SK-N-SH (cell line): ENCODE results near the gene SIM1. TPM values are rescaled to one million over a fixed set of nuclear protein-coding genes. Genes with fewer than 3 reads are reported as not detected.

Source experiments
- CTCF ChIA-PET: fragments of 300-600, 350-600 bp; formaldehyde crosslinking; extraction: SDS; loops from one replicate; lab custom pipeline; 2021; lab: Yijun Ruan, JAX
- POLR2A ChIA-PET: fragments of 350-600 bp; sonication (Branson Sonifier 250); formaldehyde crosslinking; extraction: SDS; loops from one replicate; lab custom pipeline; 2020; ENCODE audit warnings: antibody characterized with exemption, inconsistent platforms; lab: Yijun Ruan, JAX
- DNase-seq: peaks from one replicate; pipeline ENCODE4 v3.0.0; 2012
- H2AFZ ChIP-seq: fragments of 200-600 bp; sonication (generic); 2 replicates; pipeline ENCODE4 v1.8.1; 2016; ENCODE audit warnings: antibody characterized with exemption, mild to moderate bottlenecking, low read depth
- H3F3A ChIP-seq: fragments of 200-600 bp; sonication (generic); replicated peaks from 2 replicates; pipeline ENCODE3; 2016; ENCODE audit warnings: antibody characterized with exemption, mild to moderate bottlenecking; ENCODE audit not compliant: insufficient read depth
- H3K27ac ChIP-seq, 2 experiments: fragments of 200-500 bp in 1 of 2; fragments of 200-600 bp in 1 of 2; sonication (Bioruptor generic) in 1 of 2; sonication (generic), shearing (Covaris generic) in 1 of 2; 2 replicates each; pipeline versions ENCODE4 v1.5.1 to v1.6.1; 2014 to 2016; ENCODE audit warnings: low read depth in 2 of 2, inconsistent platforms in 1 of 2, low read length in 1 of 2, mild to moderate bottlenecking in 1 of 2, mixed read lengths in 1 of 2
- H3K27me3 ChIP-seq: fragments of 200-600 bp; sonication (generic), shearing (Covaris generic); 2 replicates; pipeline ENCODE4 v1.6.1; 2016; ENCODE audit warnings: mixed run types; ENCODE audit not compliant: insufficient read depth
- H3K36me3 ChIP-seq, 2 experiments: fragments of 200-500 bp in 1 of 2; fragments of 200-600 bp in 1 of 2; sonication (Bioruptor generic) in 1 of 2; sonication (generic) in 1 of 2; replicated peaks in 1 of 2; 2 replicates each; pipeline versions ENCODE3 to v1.5.1; 2014 to 2016; ENCODE audit warnings: low read length in 1 of 2, mild to moderate bottlenecking in 1 of 2; ENCODE audit not compliant: insufficient read depth in 2 of 2, control insufficient read depth in 1 of 2
- H3K4me1 ChIP-seq, 2 experiments: fragments of 200-500 bp in 1 of 2; fragments of 200-600 bp in 1 of 2; sonication (Bioruptor generic) in 1 of 2; sonication (generic), shearing (Covaris generic) in 1 of 2; 2 replicates each; pipeline versions ENCODE4 v1.5.1 to v1.6.1; 2014 to 2016; ENCODE audit warnings: low read depth in 1 of 2, low read length in 1 of 2, mixed run types in 1 of 2; ENCODE audit not compliant: insufficient read depth in 2 of 2, control insufficient read depth in 1 of 2
- H3K4me2 ChIP-seq: fragments of 200-600 bp; sonication (generic), shearing (Covaris generic); 2 replicates; pipeline ENCODE4 v1.6.1; 2017; ENCODE audit warnings: mixed run types
- H3K4me3 ChIP-seq, 2 experiments: fragments of 200-500 bp in 1 of 2; fragments of 200-600 bp in 1 of 2; sonication (Bioruptor generic) in 1 of 2; sonication (generic), shearing (Covaris generic) in 1 of 2; 2 replicates each; pipeline versions ENCODE4 v1.5.1 to v1.8.1; 2014 to 2016; ENCODE audit warnings: low read depth in 2 of 2, inconsistent platforms in 1 of 2, low read length in 1 of 2, mild to moderate bottlenecking in 1 of 2, mixed read lengths in 1 of 2, moderate library complexity in 1 of 2
- H3K79me2 ChIP-seq: fragments of 200-600 bp; sonication (generic); 2 replicates; pipeline ENCODE4 v1.8.1; 2017; ENCODE audit warnings: mild to moderate bottlenecking; ENCODE audit not compliant: insufficient read depth
- H3K9ac ChIP-seq: fragments of 200-600 bp; sonication (generic); 2 replicates; pipeline ENCODE4 v1.6.1; 2017; ENCODE audit warnings: mixed run types
- H3K9me2 ChIP-seq: fragments of 200-600 bp; sonication (generic); 2 replicates; pipeline ENCODE4 v1.6.1; 2017; ENCODE audit warnings: mixed run types
- H3K9me3 ChIP-seq: fragments of 200-600 bp; sonication (generic); 2 replicates; pipeline ENCODE4 v1.6.1; 2017; ENCODE audit warnings: mixed run types, mild to moderate bottlenecking, moderate library complexity
- H4K20me1 ChIP-seq: fragments of 200-600 bp; sonication (generic); 2 replicates; pipeline ENCODE4 v1.6.1; 2017; ENCODE audit warnings: mild to moderate bottlenecking, mixed run types; ENCODE audit not compliant: insufficient read depth
- CHD2 ChIP-seq: fragments of 150-350 bp; IDR thresholded peaks from 2 replicates; pipeline ENCODE4 v1.6.1; 2018; ENCODE audit warnings: low read length; ENCODE audit not compliant: partially characterized antibody
- ELF1 ChIP-seq: IDR thresholded peaks from 2 replicates; pipeline ENCODE4 v1.4.0; 2012
- EP300 ChIP-seq, 2 experiments: IDR thresholded peaks; 2 replicates each; pipeline versions ENCODE4 v1.4.0 to v1.6.1; 2012; ENCODE audit warnings: borderline replicate concordance in 1 of 2, low read depth in 1 of 2, low read length in 1 of 2
- EZH2phosphoT487 ChIP-seq: fragments of 200-600 bp; sonication (generic); IDR thresholded peaks from 2 replicates; pipeline ENCODE4 v1.6.1; 2017; ENCODE audit warnings: low read depth, mixed run types, mild to moderate bottlenecking, antibody characterized with exemption, moderate library complexity, borderline replicate concordance
- FOXM1 ChIP-seq: IDR thresholded peaks from 2 replicates; pipeline ENCODE4 v1.4.0; 2012; ENCODE audit warnings: low read depth, mild to moderate bottlenecking
- JUND ChIP-seq: IDR thresholded peaks from 2 replicates; pipeline ENCODE4 v1.4.0; 2012
- MAX ChIP-seq: IDR thresholded peaks from 2 replicates; pipeline ENCODE4 v1.4.0; 2012; ENCODE audit warnings: low read depth
- MXI1 ChIP-seq: IDR thresholded peaks from 2 replicates; pipeline ENCODE4 v1.6.1; 2012; ENCODE audit warnings: mild to moderate bottlenecking, low read depth, low read length, improper control_type of control experiment
- NFIC ChIP-seq: IDR thresholded peaks from 2 replicates; pipeline ENCODE4 v1.4.0; 2012; ENCODE audit warnings: borderline replicate concordance
- PBX3 ChIP-seq: IDR thresholded peaks from 2 replicates; pipeline ENCODE4; 2012
- REST ChIP-seq: IDR thresholded peaks from 2 replicates; pipeline ENCODE4 v1.6.1; 2012; ENCODE audit warnings: mild to moderate bottlenecking, low read depth, low read length, moderate library complexity
- RFX5 ChIP-seq: IDR thresholded peaks from 2 replicates; pipeline ENCODE4 v1.6.1; 2012; ENCODE audit warnings: mild to moderate bottlenecking, improper control_type of control experiment, low read length
- TAF1 ChIP-seq: IDR thresholded peaks from 2 replicates; pipeline ENCODE4 v1.6.1; 2012; ENCODE audit warnings: low read depth, mild to moderate bottlenecking, low read length, moderate library complexity, borderline replicate concordance
- USF1 ChIP-seq: IDR thresholded peaks from 2 replicates; pipeline ENCODE4 v1.4.0; 2012; ENCODE audit warnings: low read depth, borderline replicate concordance
- YY1 ChIP-seq: IDR thresholded peaks from 2 replicates; pipeline ENCODE4 v1.4.0; 2012; ENCODE audit warnings: low read depth, mild to moderate bottlenecking
- WGBS: methylation state at CpG from one replicate; pipeline ENCODE4 v1.1.6; 2017; ENCODE audit warnings: low lambda C conversion rate; 5-methylcytosine and 5-hydroxymethylcytosine counted together
- polyA plus RNA-seq, 3 experiments: library from polyadenylated mRNA; depleted of rRNA; stranded (reverse); fragments of >200 nt; gene quantifications; 2 replicates each; pipeline ENCODE4 v1.2.3, GENCODE V29; 2012

SIM1 gene
- polyA plus RNA-seq, 1 of the 3 experiments (the other 2 are of a cell fraction): not detected

- CTCF ChIA-PET: interaction anchor here (0.8 kb wide), 1 partner anchor 46 kb away, joined by 3 read pairs; no protein-coding TSS in a partner anchor
- POLR2A ChIA-PET: no interaction called here
- Histone ChIP-seq H3K9ac (no peak overlapping the region), H4K20me1 (no peaks in the 10 kb centered on the region), H3K9me2 (no peaks in the 10 kb centered on the region), H3K27me3 (no peaks in the 10 kb centered on the region), H3K9me3 (no peaks in the 10 kb centered on the region), H3K4me3 (no peak overlapping the region), H3K36me3 (peaks cover 43 to 46% of the 10 kb centered on the region in 2 experiments), H3K79me2 (no peaks in the 10 kb centered on the region), H3K4me1 (peaks cover 0 to 13% of the 10 kb centered on the region in 2 experiments; a peak in 2 of 4 replicates), H2AFZ (no peak overlapping the region), H3K27ac (no peak overlapping the region), H3F3A (peaks cover 7% of the 10 kb centered on the region), H3K4me2 (no peak overlapping the region)
- no peak for DNase-seq
- WGBS: 89% methylated on average over 6 of the region's 6 CpGs
- TF ChIP-seq NFIC (0 out of 2 replicates have a peak, but pooled peaks have one; percentile 9), RFX5 (no peak), JUND (no peak), MXI1 (no peak), ELF1 (no peak), PBX3 (no peak), EZH2phosphoT487 (no peak)
Measured at GRCh38 chr6:100512203-100512862, 47.6 kb upstream of the SIM1 start.

GRCh38 chr6:100509101-100509500 lies 44.4 kb upstream of the SIM1 start:
- Histone ChIP-seq H4K20me1 (no peaks in the 10 kb centered on the region), H3K79me2 (no peaks in the 10 kb centered on the region), H3K27me3 (no peaks in the 10 kb centered on the region), H3K4me3 (no peak overlapping the region), H2AFZ (no peak overlapping the region), H3F3A (peaks cover 7% of the 10 kb centered on the region), H3K4me2 (no peak overlapping the region), H3K9ac (no peak overlapping the region), H3K4me1 (no peaks in the 10 kb centered on the region), H3K36me3 (peaks cover 27 to 42% of the 10 kb centered on the region in 2 experiments), H3K9me2 (no peaks in the 10 kb centered on the region), H3K9me3 (no peaks in the 10 kb centered on the region), H3K27ac (no peak overlapping the region)
- TF ChIP-seq YY1 (no peak), RFX5 (no peak), TAF1 (no peak), NFIC (no peak), EP300 (IDR thresholded peaks at IDR 0.05; ENCODE audit: borderline replicate concordance in 1 of 2, low read depth in 1 of 2, low read length in 1 of 2) (no peak)
- ChIA-PET POLR2A (no interaction called here), CTCF (no interaction called here)
- DNase-seq: no peak
- 87% methylated on average over 3 of the region's 3 CpGs for WGBS

GRCh38 chr6:100506651-100507050 lies 41.9 kb upstream of the SIM1 start:
- Histone ChIP-seq H3K9me3 (no peaks in the 10 kb centered on the region), H3K79me2 (no peaks in the 10 kb centered on the region), H3K36me3 (peaks cover 17 to 29% of the 10 kb centered on the region in 2 experiments), H3K4me3 (no peak overlapping the region), H3K4me2 (no peak overlapping the region), H3K4me1 (no peaks in the 10 kb centered on the region), H3K27ac (no peak overlapping the region), H3K27me3 (no peaks in the 10 kb centered on the region), H4K20me1 (no peaks in the 10 kb centered on the region), H3F3A (peaks cover 3% of the 10 kb centered on the region), H2AFZ (no peak overlapping the region), H3K9ac (no peak overlapping the region), H3K9me2 (no peaks in the 10 kb centered on the region)
- WGBS: 94% methylated on average over 2 of the region's 2 CpGs
- POLR2A ChIA-PET: no interaction called here
- CTCF ChIA-PET: interaction anchor here (1.1 kb wide), 1 partner anchor 158 kb away, joined by 3 read pairs; no protein-coding TSS in a partner anchor
- no peak for DNase-seq
- TF ChIP-seq FOXM1 (no peak), USF1 (no peak), MAX (no peak), CHD2 (no peak), REST (no peak)
